T-helper 17 cell (primary cell): ENCODE data around the gene BCAS2. TPM values are rescaled to one million over a fixed set of nuclear protein-coding genes. Genes with fewer than 3 reads are reported as not detected.

ENCODE experiments used
- ATAC-seq: fragments of 150-1000 bp; cut with Tn5 transposase; 2 replicates; pipeline ENCODE4 v1.10.0; 2021; ENCODE audit warnings: mild to moderate bottlenecking, moderate library complexity
- DNase-seq, 3 donors: peaks; one replicate each; pipeline versions ENCODE4 v3.0.0 to v3.0.0-alpha.2; 2020 to 2021
- H3K9me3 ChIP-seq: one replicate; pipeline ENCODE4 v1.7.0; 2013; ENCODE audit warnings: low read length, mild to moderate bottlenecking; ENCODE audit not compliant: control insufficient read depth, poor library complexity, severe bottlenecking
- H3K27ac Mint-ChIP-seq: one replicate; pipeline ENCODE4 v1.8.0; 2022; ENCODE audit warnings: mild to moderate bottlenecking, moderate library complexity, mixed read lengths
- H3K27me3 Mint-ChIP-seq: one replicate; pipeline ENCODE4 v1.8.0; 2022; ENCODE audit warnings: mixed read lengths
- H3K36me3 Mint-ChIP-seq: one replicate; pipeline ENCODE4 v1.8.0; 2022; ENCODE audit warnings: low read depth, mixed read lengths
- H3K4me1 Mint-ChIP-seq: one replicate; pipeline ENCODE4 v1.8.0; 2022; ENCODE audit warnings: mild to moderate bottlenecking, mixed read lengths
- H3K4me3 Mint-ChIP-seq: one replicate; pipeline ENCODE4 v1.8.0; 2022; ENCODE audit warnings: mild to moderate bottlenecking, moderate library complexity, mixed read lengths
- total RNA-seq, 4 donors: library from RNA in 2 of 4; stranded (reverse) in 2 of 4; gene quantifications; one replicate each; pipeline ENCODE4 v1.2.3 and lab custom pipeline; 2022 to 2026

BCAS2 gene
- total RNA-seq (10 to 100 TPM; 74.9 to 82.1 TPM), total RNA-seq (lab: John Stamatoyannopoulos, UW) (59.2 to 141 reads per million in 2 donors)

- ATAC-seq (peak; percentile 95), DNase-seq (peak; percentile 75 to 87 (median 86))
- Mint-ChIP-seq H3K4me1 (peaks cover 16% of the 10 kb centered on the region), H3K27me3 (no peaks in the 10 kb centered on the region), H3K27ac (peak within 1 kb of the TSS; percentile 97), H3K36me3 (peaks cover 2% of the 10 kb centered on the region), H3K4me3 (peak within 1 kb of the TSS; percentile 94)
- no peaks in the 10 kb centered on the region for H3K9me3 ChIP-seq
Observed at GRCh38 chr1:114581335-114582287, at the start of gene BCAS2. Gene BCAS2 (minus strand): TSS chr1:114581615. CDS start chr1:114581591, 24 bp downstream.

DNA sequence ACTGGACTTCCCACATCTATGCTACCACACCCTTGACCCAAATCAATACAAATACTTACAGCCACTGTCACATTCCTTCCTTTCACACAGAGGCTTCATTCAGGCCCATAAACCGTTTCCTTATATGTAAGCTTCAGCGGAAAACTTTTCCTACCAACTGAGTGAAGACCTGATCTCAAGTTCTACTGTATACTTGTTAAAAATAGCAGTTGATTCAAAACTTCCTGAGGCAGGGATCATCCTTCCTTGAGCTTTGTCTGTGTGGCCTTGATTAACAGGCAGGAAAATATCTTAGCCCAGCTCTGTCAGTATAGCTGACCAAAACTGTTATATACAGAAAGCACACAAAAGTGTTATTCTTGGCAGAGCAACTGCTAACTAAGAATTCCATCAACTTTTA lies 45.7 kb upstream of the BCAS2 start:
- DNase-seq (no peak), ATAC-seq (no peak)
- peaks cover 29% of the 10 kb centered on the region for H3K27me3 Mint-ChIP-seq
- no peaks in the 10 kb centered on the region for H3K4me1 Mint-ChIP-seq
- no peak overlapping the region for H3K27ac Mint-ChIP-seq
- no peak overlapping the region for H3K4me3 Mint-ChIP-seq
- no peaks in the 10 kb centered on the region for H3K9me3 ChIP-seq
- peaks cover 11% of the 10 kb centered on the region for H3K36me3 Mint-ChIP-seq

DNA sequence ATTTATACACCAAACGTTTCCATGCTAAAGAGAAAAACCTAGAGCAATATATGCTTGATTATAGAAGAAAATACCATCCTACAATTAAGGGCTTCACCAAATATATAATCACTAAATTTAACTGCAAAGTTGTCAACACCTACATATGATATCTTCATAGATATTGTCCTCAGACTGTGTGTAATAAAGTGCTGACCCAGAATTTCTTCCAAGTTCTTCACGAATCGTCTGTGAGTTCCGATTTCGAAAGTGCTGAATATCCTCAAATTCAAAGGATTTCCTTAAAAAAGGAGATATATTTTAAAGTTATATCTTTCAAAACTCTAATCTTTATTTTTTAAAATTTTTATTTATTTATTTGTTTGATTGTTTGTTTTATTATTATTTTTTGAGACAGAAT lies 41.9 kb upstream of the BCAS2 start:
- no peak overlapping the region for H3K27ac Mint-ChIP-seq

GRCh38 chr1:114620419-114620818 lies 39.0 kb upstream of the BCAS2 start:
- Mint-ChIP-seq H3K27me3 (peaks cover 15% of the 10 kb centered on the region), H3K27ac (peak overlapping the region; percentile 57), H3K4me3 (no peak overlapping the region), H3K4me1 (no peaks in the 10 kb centered on the region), H3K36me3 (no peaks in the 10 kb centered on the region)
- DNase-seq (no peak), ATAC-seq (no peak)
- no peaks in the 10 kb centered on the region for H3K9me3 ChIP-seq

More for the DNA sequence above, 41.9 kb upstream of the BCAS2 start:
- H3K4me3 Mint-ChIP-seq, result no peak overlapping the region
- DNase-seq (no peak), ATAC-seq (no peak)
- H3K27me3 Mint-ChIP-seq, result peaks cover 24% of the 10 kb centered on the region
- peaks cover 5% of the 10 kb centered on the region for H3K36me3 Mint-ChIP-seq
- no peaks in the 10 kb centered on the region for H3K9me3 ChIP-seq
- H3K4me1 Mint-ChIP-seq, result no peaks in the 10 kb centered on the region

DNA sequence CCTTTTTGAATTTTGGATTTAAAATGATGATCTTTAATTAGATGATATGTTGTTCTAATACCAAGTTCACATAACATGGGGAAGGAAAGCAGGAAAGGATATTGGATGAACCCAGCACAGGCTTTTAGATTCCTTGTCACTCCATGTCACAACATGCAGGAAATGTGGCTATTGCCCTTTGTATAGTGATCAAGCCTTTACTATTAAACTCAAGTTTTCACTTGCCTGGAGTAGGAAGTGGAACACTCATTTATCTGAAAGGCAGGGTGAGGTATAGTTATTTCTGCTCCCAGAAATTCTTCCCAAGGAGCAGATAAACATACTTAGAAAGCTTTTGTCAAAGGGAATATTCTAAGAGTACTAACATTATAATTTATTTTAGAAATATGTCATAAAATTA lies 37.2 kb upstream of the BCAS2 start:
- Mint-ChIP-seq H3K4me1 (no peaks in the 10 kb centered on the region), H3K36me3 (no peaks in the 10 kb centered on the region), H3K27ac (no peak overlapping the region), H3K4me3 (no peak overlapping the region), H3K27me3 (peaks cover 15% of the 10 kb centered on the region)
- ATAC-seq (no peak), DNase-seq (no peak)
- no peaks in the 10 kb centered on the region for H3K9me3 ChIP-seq

- no peaks in the 10 kb centered on the region for H3K4me1 Mint-ChIP-seq
- no peak overlapping the region for H3K4me3 Mint-ChIP-seq
- no peaks in the 10 kb centered on the region for H3K9me3 ChIP-seq
- DNase-seq (no peak), ATAC-seq (no peak)
- H3K36me3 Mint-ChIP-seq, result no peaks in the 10 kb centered on the region
- H3K27me3 Mint-ChIP-seq, result peaks cover 10% of the 10 kb centered on the region
- no peak overlapping the region for H3K27ac Mint-ChIP-seq
Observed at GRCh38 chr1:114610546-114611245, 29.3 kb upstream of the BCAS2 start.

DNA sequence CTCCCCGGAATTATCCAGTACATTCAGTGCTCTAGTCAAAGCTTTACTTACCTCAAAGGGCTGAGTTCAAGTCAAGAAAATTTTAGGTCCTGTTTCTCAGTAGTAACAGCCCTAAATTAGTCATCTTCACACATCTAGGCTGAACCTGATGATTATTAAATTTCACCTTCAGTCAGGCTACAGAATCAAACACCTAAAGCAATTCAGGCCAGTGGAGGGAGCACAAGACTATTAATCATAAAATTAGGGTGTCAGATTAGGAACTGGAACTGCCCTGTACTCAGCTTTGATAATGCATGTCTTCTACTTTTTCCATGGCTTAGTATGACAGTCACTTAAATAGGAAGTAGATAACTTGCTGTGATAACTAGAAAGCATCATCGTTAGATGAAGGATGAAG lies 28.4 kb upstream of the BCAS2 start:
- Mint-ChIP-seq H3K4me3 (no peak overlapping the region), H3K36me3 (no peaks in the 10 kb centered on the region), H3K4me1 (no peaks in the 10 kb centered on the region), H3K27ac (no peak overlapping the region), H3K27me3 (peaks cover 12% of the 10 kb centered on the region)
- DNase-seq, result no peak
- H3K9me3 ChIP-seq, result no peaks in the 10 kb centered on the region
- ATAC-seq, result no peak

GRCh38 chr1:114609026-114609425 lies 27.6 kb upstream of the BCAS2 start:
- H3K9me3 ChIP-seq, result no peaks in the 10 kb centered on the region
- H3K27ac Mint-ChIP-seq, result no peak overlapping the region
- H3K27me3 Mint-ChIP-seq, result peaks cover 15% of the 10 kb centered on the region
- no peaks in the 10 kb centered on the region for H3K4me1 Mint-ChIP-seq
- ATAC-seq (no peak), DNase-seq (no peak)
- no peak overlapping the region for H3K4me3 Mint-ChIP-seq
- H3K36me3 Mint-ChIP-seq, result no peaks in the 10 kb centered on the region

- H3K4me1 Mint-ChIP-seq, result no peaks in the 10 kb centered on the region
- no peak overlapping the region for H3K27ac Mint-ChIP-seq
- ATAC-seq (no peak), DNase-seq (no peak)
- peaks cover 15% of the 10 kb centered on the region for H3K27me3 Mint-ChIP-seq
- no peaks in the 10 kb centered on the region for H3K36me3 Mint-ChIP-seq
- H3K4me3 Mint-ChIP-seq, result no peak overlapping the region
- H3K9me3 ChIP-seq, result no peaks in the 10 kb centered on the region
Observed at GRCh38 chr1:114607223-114607622, 25.8 kb upstream of the BCAS2 start.

GRCh38 chr1:114597949-114598348 lies 16.5 kb upstream of the BCAS2 start:
- Mint-ChIP-seq H3K4me3 (no peak overlapping the region), H3K36me3 (peaks cover 8% of the 10 kb centered on the region), H3K27me3 (peaks cover 17% of the 10 kb centered on the region), H3K27ac (no peak overlapping the region), H3K4me1 (no peaks in the 10 kb centered on the region)
- DNase-seq, result no peak
- peaks cover 4% of the 10 kb centered on the region for H3K9me3 ChIP-seq
- no peak for ATAC-seq

GRCh38 chr1:114595602-114596001 lies 14.2 kb upstream of the BCAS2 start:
- H3K27ac Mint-ChIP-seq, result no peak overlapping the region
- peaks cover 4% of the 10 kb centered on the region for H3K9me3 ChIP-seq
- no peak for ATAC-seq
- no peak for DNase-seq
- peaks cover 29% of the 10 kb centered on the region for H3K27me3 Mint-ChIP-seq
- H3K4me3 Mint-ChIP-seq, result no peak overlapping the region
- no peaks in the 10 kb centered on the region for H3K4me1 Mint-ChIP-seq
- peaks cover 11% of the 10 kb centered on the region for H3K36me3 Mint-ChIP-seq

DNA sequence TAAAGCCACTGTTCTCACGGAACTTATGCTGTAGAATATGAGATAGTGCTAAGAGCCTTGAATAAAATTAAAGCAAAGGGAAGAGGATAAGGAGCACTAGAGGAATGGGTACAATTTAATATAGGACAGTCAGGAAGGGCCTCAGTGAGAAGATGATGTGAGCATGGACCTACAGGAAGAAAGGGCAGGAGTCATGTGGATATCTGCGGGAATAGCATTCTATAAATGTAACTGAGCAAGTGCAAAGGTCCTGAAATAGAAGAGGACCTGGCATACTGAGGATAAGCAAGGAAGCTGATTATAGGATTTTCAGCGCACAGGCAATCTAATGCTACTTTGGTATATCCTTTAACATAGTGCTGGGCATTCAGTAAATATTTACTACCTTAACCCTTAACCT lies 12.6 kb upstream of the BCAS2 start:
- H3K27me3 Mint-ChIP-seq, result peaks cover 39% of the 10 kb centered on the region
- no peak overlapping the region for H3K27ac Mint-ChIP-seq
- DNase-seq, result no peak
- peaks cover 4% of the 10 kb centered on the region for H3K9me3 ChIP-seq
- ATAC-seq, result no peak
- no peak overlapping the region for H3K4me3 Mint-ChIP-seq
- H3K36me3 Mint-ChIP-seq, result peaks cover 11% of the 10 kb centered on the region
- H3K4me1 Mint-ChIP-seq, result no peaks in the 10 kb centered on the region

GRCh38 chr1:114589122-114589521 lies 7.7 kb upstream of the BCAS2 start:
- H3K36me3 Mint-ChIP-seq, result peaks cover 11% of the 10 kb centered on the region
- H3K27me3 Mint-ChIP-seq, result peaks cover 47% of the 10 kb centered on the region
- no peak overlapping the region for H3K4me3 Mint-ChIP-seq
- no peaks in the 10 kb centered on the region for H3K4me1 Mint-ChIP-seq
- no peak overlapping the region for H3K27ac Mint-ChIP-seq
- H3K9me3 ChIP-seq, result no peaks in the 10 kb centered on the region
- no peak for ATAC-seq
- DNase-seq, result no peak
